ENCODE results near the gene GPR52. TPM values are rescaled to one million over a fixed set of nuclear protein-coding genes. Genes with fewer than 3 reads are reported as not detected.

The GPR52 gene
- polyA plus RNA-seq, 1 donor (not counting 4 experiments of a cell fraction or from before 2014, with no cell fraction given) = 0.16 TPM

GRCh38 chr1:174405219-174405618 is 42.5 kb upstream of the GPR52 start:
- Histone ChIP-seq H3K9me1 (ENCODE audit: control insufficient read depth, extremely low read depth, insufficient read depth, low read length) (no peaks in the 10 kb centered on the region), H2AFZ (ENCODE audit: control insufficient read depth, low read length) (no peak overlapping the region), H3K79me2 (ENCODE audit: control insufficient read depth, insufficient read depth, low read length) (no peaks in the 10 kb centered on the region), H3K9me3 (ENCODE audit: control insufficient read depth, low read depth, low read length) (no peaks in the 10 kb centered on the region), H3K4me1 (ENCODE audit: control insufficient read depth, extremely low read depth, insufficient read depth, low read length) (peaks cover 14% of the 10 kb centered on the region), H3K9ac (ENCODE audit: control insufficient read depth, extremely low read depth, insufficient read depth, low read length) (no peak overlapping the region), H3K27ac (ENCODE audit: control insufficient read depth, insufficient read depth, low read length) (no peak overlapping the region), H3K27me3 (ENCODE audit: control insufficient read depth, extremely low read depth, insufficient read depth, low read length) (no peaks in the 10 kb centered on the region), H4K20me1 (ENCODE audit: control insufficient read depth, extremely low read depth, insufficient read depth, low read length) (no peaks in the 10 kb centered on the region), H3K4me2 (ENCODE audit: control insufficient read depth, extremely low read depth, insufficient read depth, low read depth, low read length) (no peak overlapping the region), H3K4me3 (ENCODE audit: control insufficient read depth in 2 of 3, extremely low read depth in 1 of 3, insufficient read depth in 2 of 3, low read depth in 1 of 3, low read length in 3 of 3) (no peak overlapping the region), H3K36me3 (ENCODE audit: control insufficient read depth in 2 of 2, extremely low read depth in 1 of 2, insufficient read depth in 2 of 2, low read length in 2 of 2) (no peaks in the 10 kb centered on the region)
- DNase-seq (ENCODE audit: low read depth, low spot score) (no peak), FAIRE-seq (no peak)
- dilution Hi-C loops (cut with MboI; ENCODE audit: extremely low pct_ligation_motif_present, low sequenced_read_pairs) = no loop called here
- no peak for TF ChIP-seq EZH2 (IDR thresholded peaks at IDR 0.05; ENCODE audit: low read length)
- TF ChIP-seq, protein P1, sequence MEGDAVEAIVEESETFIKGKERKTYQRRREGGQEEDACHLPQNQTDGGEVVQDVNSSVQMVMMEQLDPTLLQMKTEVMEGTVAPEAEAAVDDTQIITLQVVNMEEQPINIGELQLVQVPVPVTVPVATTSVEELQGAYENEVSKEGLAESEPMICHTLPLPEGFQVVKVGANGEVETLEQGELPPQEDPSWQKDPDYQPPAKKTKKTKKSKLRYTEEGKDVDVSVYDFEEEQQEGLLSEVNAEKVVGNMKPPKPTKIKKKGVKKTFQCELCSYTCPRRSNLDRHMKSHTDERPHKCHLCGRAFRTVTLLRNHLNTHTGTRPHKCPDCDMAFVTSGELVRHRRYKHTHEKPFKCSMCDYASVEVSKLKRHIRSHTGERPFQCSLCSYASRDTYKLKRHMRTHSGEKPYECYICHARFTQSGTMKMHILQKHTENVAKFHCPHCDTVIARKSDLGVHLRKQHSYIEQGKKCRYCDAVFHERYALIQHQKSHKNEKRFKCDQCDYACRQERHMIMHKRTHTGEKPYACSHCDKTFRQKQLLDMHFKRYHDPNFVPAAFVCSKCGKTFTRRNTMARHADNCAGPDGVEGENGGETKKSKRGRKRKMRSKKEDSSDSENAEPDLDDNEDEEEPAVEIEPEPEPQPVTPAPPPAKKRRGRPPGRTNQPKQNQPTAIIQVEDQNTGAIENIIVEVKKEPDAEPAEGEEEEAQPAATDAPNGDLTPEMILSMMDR (optimal IDR thresholded peaks at IDR 0.05 in 1 of 3, IDR thresholded peaks at IDR 0.05 in 1 of 3, conservative IDR thresholded peaks at IDR 0.05 in 1 of 3; ENCODE audit: extremely low read depth in 1 of 3, insufficient read depth in 2 of 3, low read length in 3 of 3) = no peak

DNA sequence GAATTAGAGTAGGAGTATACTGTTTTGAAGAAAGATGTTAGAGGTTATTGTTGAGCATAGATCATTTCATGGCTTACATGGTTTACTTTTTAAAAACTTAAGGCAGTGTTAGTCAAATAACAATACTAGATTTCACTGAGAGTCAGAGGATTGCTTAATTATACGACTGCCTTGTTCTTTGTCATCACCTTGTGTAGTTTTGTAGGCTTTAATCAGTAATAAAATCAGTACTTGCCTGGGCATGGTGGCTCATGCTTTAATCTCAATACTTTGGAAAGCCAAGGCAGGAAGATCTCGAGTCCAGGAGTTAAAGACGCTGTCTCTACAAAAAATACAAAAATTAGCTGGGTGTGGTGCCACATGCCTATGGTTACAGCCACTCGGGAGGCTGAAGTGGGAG is 41.3 kb upstream of the GPR52 start:
- no peak for TF ChIP-seq EZH2 (IDR thresholded peaks at IDR 0.05; ENCODE audit: low read length)
- TF ChIP-seq, protein P1 (optimal IDR thresholded peaks at IDR 0.05 in 1 of 3, IDR thresholded peaks at IDR 0.05 in 1 of 3, conservative IDR thresholded peaks at IDR 0.05 in 1 of 3; ENCODE audit: extremely low read depth in 1 of 3, insufficient read depth in 2 of 3, low read length in 3 of 3) = no peak
- Histone ChIP-seq H3K4me1 (ENCODE audit: control insufficient read depth, extremely low read depth, insufficient read depth, low read length) (peaks cover 14% of the 10 kb centered on the region), H4K20me1 (ENCODE audit: control insufficient read depth, extremely low read depth, insufficient read depth, low read length) (no peaks in the 10 kb centered on the region), H3K9ac (ENCODE audit: control insufficient read depth, extremely low read depth, insufficient read depth, low read length) (no peak overlapping the region), H3K79me2 (ENCODE audit: control insufficient read depth, insufficient read depth, low read length) (peaks cover 2% of the 10 kb centered on the region), H3K27ac (ENCODE audit: control insufficient read depth, insufficient read depth, low read length) (peak overlapping the region; percentile 70), H2AFZ (ENCODE audit: control insufficient read depth, low read length) (peak overlapping the region; percentile 10), H3K4me2 (ENCODE audit: control insufficient read depth, extremely low read depth, insufficient read depth, low read depth, low read length) (peak overlapping the region; percentile 42), H3K4me3 (ENCODE audit: control insufficient read depth in 2 of 3, extremely low read depth in 1 of 3, insufficient read depth in 2 of 3, low read depth in 1 of 3, low read length in 3 of 3) (no peak overlapping the region), H3K27me3 (ENCODE audit: control insufficient read depth, extremely low read depth, insufficient read depth, low read length) (no peaks in the 10 kb centered on the region), H3K9me1 (ENCODE audit: control insufficient read depth, extremely low read depth, insufficient read depth, low read length) (no peaks in the 10 kb centered on the region), H3K36me3 (ENCODE audit: control insufficient read depth in 2 of 2, extremely low read depth in 1 of 2, insufficient read depth in 2 of 2, low read length in 2 of 2) (no peaks in the 10 kb centered on the region), H3K9me3 (ENCODE audit: control insufficient read depth, low read depth, low read length) (no peaks in the 10 kb centered on the region)
- DNase-seq (ENCODE audit: low read depth, low spot score) (peak; percentile 13), FAIRE-seq (peak; percentile 53)
- dilution Hi-C loops (cut with MboI; ENCODE audit: extremely low pct_ligation_motif_present, low sequenced_read_pairs) = no loop called here

All from keratinocyte (primary cell).